Limb (tissue), 2 donors: Measurements from ENCODE around the gene PARP8.
"Not testable (repeated sequence)": the region's sequence is repeated elsewhere in the genome, so short reads cannot be mapped to it uniquely, and the experiment has no call there.

ENCODE experiments used
- DNase-seq, 2 donors: peaks; one replicate each; pipeline ENCODE4 v3.0.0-alpha.2; 2016; ENCODE audit errors: extremely low spot score in 2 of 2

PARP8 gene

GRCh38 chr5:50675385-50675784 lies 8.9 kb downstream of the PARP8 start:
- DNase-seq = no peak

GRCh38 chr5:50679554-50679953 lies 13.1 kb downstream of the PARP8 start:
- not testable (repeated sequence) for DNase-seq

GRCh38 chr5:50684721-50685120 lies 18.3 kb downstream of the PARP8 start:
- DNase-seq = no peak

- no peak for DNase-seq
Observed at GRCh38 chr5:50687548-50687947, 21.1 kb downstream of the PARP8 start.

- DNase-seq = no peak
Observed at GRCh38 chr5:50691399-50692016, 25.1 kb downstream of the PARP8 start.

- no peak for DNase-seq
Observed at GRCh38 chr5:50694027-50694590, 27.7 kb downstream of the PARP8 start.

GRCh38 chr5:50694626-50695025 lies 28.2 kb downstream of the PARP8 start:
- not testable (repeated sequence) for DNase-seq

GRCh38 chr5:50697739-50698138 lies 31.3 kb downstream of the PARP8 start:
- DNase-seq = no peak

GRCh38 chr5:50699737-50700136 lies 33.3 kb downstream of the PARP8 start:
- DNase-seq = no peak

GRCh38 chr5:50700706-50701105 lies 34.3 kb downstream of the PARP8 start:
- no peak for DNase-seq

GRCh38 chr5:50702615-50703366 lies 36.4 kb downstream of the PARP8 start:
- no peak for DNase-seq

- DNase-seq = no peak
Observed at GRCh38 chr5:50703367-50703666, 36.9 kb downstream of the PARP8 start.

GRCh38 chr5:50704730-50705129 lies 38.3 kb downstream of the PARP8 start:
- no peak for DNase-seq

GRCh38 chr5:50709471-50709870 lies 43.0 kb downstream of the PARP8 start:
- no peak for DNase-seq

GRCh38 chr5:50710838-50711237 lies 44.4 kb downstream of the PARP8 start:
- DNase-seq = no peak

- no peak for DNase-seq
Observed at GRCh38 chr5:50711280-50711679, 44.8 kb downstream of the PARP8 start.

- no peak for DNase-seq
Observed at GRCh38 chr5:50712479-50712878, 46.0 kb downstream of the PARP8 start.

- no peak for DNase-seq
Observed at GRCh38 chr5:50715001-50715400, 48.6 kb downstream of the PARP8 start.

GRCh38 chr5:50716134-50716533 lies 49.7 kb downstream of the PARP8 start:
- DNase-seq = no peak

- DNase-seq = no peak
Observed at GRCh38 chr5:50717651-50718050, 51.2 kb downstream of the PARP8 start.

GRCh38 chr5:50720061-50720710 lies 53.7 kb downstream of the PARP8 start:
- no peak for DNase-seq

- no peak for DNase-seq
Observed at GRCh38 chr5:50722223-50722622, 55.8 kb downstream of the PARP8 start.

- DNase-seq = no peak
Observed at GRCh38 chr5:50724262-50724661, 57.8 kb downstream of the PARP8 start.
